ENCODE results near the gene ALAS1. TPM values are rescaled to one million over a fixed set of nuclear protein-coding genes. Genes with fewer than 3 reads are reported as not detected.

Gene ALAS1
- total and polyA plus RNA-seq, 9 of the 15 experiments (the other 6 are each of a cell fraction or from before 2014, with no cell fraction given): 21.4 to 49.5 (median 34.4) TPM

DNA sequence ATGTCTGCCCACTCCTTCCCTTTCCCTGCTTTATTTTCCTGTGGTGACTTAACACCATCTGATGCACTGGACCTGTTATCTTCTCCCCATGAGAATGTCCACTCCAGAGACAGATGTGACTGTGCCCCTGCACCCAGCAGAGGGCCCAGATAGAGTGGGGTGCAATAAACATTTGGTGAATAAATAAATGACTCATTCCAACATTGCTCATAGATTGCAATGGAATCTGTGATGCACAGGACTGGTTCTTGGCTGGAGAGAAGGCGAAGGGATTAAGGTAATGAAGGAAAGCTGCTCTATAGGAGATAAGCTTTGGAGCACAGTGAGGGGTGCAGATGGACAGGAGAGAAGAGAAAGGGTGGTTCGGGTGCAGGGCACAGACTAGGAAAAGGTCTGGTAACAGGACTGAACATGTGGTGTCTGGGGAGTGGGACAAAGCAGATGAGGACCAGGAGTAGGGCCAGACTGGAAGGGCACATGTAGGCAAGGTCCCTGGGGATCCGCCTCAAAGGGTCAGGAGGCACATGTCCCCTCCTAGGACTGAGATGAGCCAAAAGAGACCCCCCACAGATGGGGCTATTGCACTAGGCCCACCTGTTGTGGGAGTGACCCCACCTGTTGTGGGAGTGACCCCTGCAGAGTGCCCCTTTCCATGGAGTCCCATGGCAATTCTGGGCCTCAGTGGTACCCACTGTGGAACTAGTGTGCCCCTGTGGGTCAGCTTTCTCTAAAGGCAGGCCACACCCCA is 26.3 kb upstream of the ALAS1 start (continued):
- no peak for TF ChIP-seq RFX7 (CRISPR knock-in tag; IDR thresholded peaks at IDR 0.05)
- no peak for TF ChIP-seq CC2D1A (IDR thresholded peaks at IDR 0.05)
- no peak for TF ChIP-seq KLF16 (IDR thresholded peaks at IDR 0.05)
- TF ChIP-seq CEBPG (CRISPR knock-in tag; IDR thresholded peaks at IDR 0.05): peak; percentile 88
- TF ChIP-seq CEBPG (tag; conservative IDR thresholded peaks at IDR 0.05 in 1 of 2, IDR thresholded peaks at IDR 0.05 in 1 of 2): peak in 1 of 2 experiments; percentile 64; a peak in 1 of 4 replicates
- TF ChIP-seq, protein P1, sequence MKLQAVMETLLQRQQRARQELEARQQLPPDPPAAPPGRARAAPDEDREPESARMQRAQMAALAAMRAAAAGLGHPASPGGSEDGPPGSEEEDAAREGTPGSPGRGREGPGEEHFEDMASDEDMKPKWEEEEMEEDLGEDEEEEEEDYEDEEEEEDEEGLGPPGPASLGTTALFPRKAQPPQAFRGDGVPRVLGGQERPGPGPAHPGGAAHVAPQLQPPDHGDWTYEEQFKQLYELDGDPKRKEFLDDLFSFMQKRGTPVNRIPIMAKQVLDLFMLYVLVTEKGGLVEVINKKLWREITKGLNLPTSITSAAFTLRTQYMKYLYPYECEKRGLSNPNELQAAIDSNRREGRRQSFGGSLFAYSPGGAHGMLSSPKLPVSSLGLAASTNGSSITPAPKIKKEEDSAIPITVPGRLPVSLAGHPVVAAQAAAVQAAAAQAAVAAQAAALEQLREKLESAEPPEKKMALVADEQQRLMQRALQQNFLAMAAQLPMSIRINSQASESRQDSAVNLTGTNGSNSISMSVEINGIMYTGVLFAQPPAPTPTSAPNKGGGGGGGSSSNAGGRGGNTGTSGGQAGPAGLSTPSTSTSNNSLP (IDR thresholded peaks at IDR 0.05; ENCODE audit: borderline replicate concordance, low read depth, low read length): 0 out of 2 replicates have a peak, but pooled peaks have one; percentile 18
- TF ChIP-seq MTA2 (IDR thresholded peaks at IDR 0.05; ENCODE audit: low read depth): 0 out of 2 replicates have a peak, but pooled peaks have one; percentile 51
- TF ChIP-seq, protein P2, sequence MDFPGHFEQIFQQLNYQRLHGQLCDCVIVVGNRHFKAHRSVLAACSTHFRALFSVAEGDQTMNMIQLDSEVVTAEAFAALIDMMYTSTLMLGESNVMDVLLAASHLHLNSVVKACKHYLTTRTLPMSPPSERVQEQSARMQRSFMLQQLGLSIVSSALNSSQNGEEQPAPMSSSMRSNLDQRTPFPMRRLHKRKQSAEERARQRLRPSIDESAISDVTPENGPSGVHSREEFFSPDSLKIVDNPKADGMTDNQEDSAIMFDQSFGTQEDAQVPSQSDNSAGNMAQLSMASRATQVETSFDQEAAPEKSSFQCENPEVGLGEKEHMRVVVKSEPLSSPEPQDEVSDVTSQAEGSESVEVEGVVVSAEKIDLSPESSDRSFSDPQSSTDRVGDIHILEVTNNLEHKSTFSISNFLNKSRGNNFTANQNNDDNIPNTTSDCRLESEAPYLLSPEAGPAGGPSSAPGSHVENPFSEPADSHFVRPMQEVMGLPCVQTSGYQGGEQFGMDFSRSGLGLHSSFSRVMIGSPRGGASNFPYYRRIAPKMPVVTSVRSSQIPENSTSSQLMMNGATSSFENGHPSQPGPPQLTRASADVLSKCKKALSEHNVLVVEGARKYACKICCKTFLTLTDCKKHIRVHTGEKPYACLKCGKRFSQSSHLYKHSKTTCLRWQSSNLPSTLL (IDR thresholded peaks at IDR 0.05): no peak
- TF ChIP-seq EHMT2 (IDR thresholded peaks at IDR 0.05): no peak
- TF ChIP-seq, protein P3, sequence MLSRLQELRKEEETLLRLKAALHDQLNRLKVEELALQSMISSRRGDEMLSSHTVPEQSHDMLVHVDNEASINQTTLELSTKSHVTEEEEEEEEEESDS (CRISPR knock-in tag; IDR thresholded peaks at IDR 0.05): no peak
- TF ChIP-seq POLR3G (IDR thresholded peaks at IDR 0.05; ENCODE audit: extremely low read depth, insufficient read length, insufficient replicate concordance): no peak
- no peak for TF ChIP-seq TARDBP (IDR thresholded peaks at IDR 0.05)
- TF ChIP-seq, protein P4, sequence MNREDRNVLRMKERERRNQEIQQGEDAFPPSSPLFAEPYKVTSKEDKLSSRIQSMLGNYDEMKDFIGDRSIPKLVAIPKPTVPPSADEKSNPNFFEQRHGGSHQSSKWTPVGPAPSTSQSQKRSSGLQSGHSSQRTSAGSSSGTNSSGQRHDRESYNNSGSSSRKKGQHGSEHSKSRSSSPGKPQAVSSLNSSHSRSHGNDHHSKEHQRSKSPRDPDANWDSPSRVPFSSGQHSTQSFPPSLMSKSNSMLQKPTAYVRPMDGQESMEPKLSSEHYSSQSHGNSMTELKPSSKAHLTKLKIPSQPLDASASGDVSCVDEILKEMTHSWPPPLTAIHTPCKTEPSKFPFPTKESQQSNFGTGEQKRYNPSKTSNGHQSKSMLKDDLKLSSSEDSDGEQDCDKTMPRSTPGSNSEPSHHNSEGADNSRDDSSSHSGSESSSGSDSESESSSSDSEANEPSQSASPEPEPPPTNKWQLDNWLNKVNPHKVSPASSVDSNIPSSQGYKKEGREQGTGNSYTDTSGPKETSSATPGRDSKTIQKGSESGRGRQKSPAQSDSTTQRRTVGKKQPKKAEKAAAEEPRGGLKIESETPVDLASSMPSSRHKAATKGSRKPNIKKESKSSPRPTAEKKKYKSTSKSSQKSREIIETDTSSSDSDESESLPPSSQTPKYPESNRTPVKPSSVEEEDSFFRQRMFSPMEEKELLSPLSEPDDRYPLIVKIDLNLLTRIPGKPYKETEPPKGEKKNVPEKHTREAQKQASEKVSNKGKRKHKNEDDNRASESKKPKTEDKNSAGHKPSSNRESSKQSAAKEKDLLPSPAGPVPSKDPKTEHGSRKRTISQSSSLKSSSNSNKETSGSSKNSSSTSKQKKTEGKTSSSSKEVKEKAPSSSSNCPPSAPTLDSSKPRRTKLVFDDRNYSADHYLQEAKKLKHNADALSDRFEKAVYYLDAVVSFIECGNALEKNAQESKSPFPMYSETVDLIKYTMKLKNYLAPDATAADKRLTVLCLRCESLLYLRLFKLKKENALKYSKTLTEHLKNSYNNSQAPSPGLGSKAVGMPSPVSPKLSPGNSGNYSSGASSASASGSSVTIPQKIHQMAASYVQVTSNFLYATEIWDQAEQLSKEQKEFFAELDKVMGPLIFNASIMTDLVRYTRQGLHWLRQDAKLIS (CRISPR knock-in tag; IDR thresholded peaks at IDR 0.05): no peak
- TF ChIP-seq NFRKB (IDR thresholded peaks at IDR 0.05; ENCODE audit: low read depth): no peak
- TF ChIP-seq ZNF146 (CRISPR knock-in tag; IDR thresholded peaks at IDR 0.05; ENCODE audit: unreplicated experiment): no peak
- TF ChIP-seq LCOR (CRISPR knock-in tag; IDR thresholded peaks at IDR 0.05): no peak
- no peak for TF ChIP-seq HEY1 (CRISPR knock-in tag; IDR thresholded peaks at IDR 0.05; ENCODE audit: borderline replicate concordance)
- no peak for TF ChIP-seq SMAD2 (IDR thresholded peaks at IDR 0.05; ENCODE audit: low read depth, low read length)
- no peak for TF ChIP-seq KAT7 (CRISPR knock-in tag; IDR thresholded peaks at IDR 0.05; ENCODE audit: borderline replicate concordance)
- TF ChIP-seq HMGN3 (IDR thresholded peaks at IDR 0.05; ENCODE audit: borderline replicate concordance, extremely low read depth, insufficient read length, low read depth, low read length): no peak
- TF ChIP-seq ZC3H4 (CRISPR knock-in tag; IDR thresholded peaks at IDR 0.05; ENCODE audit: borderline replicate concordance): no peak
- TF ChIP-seq MCM3 (IDR thresholded peaks at IDR 0.05): no peak

All from K562 (cell line).